NCI-H1048 (cell line): Measurements from ENCODE around the gene TAS1R2.
"Not testable (repeated sequence)": the region's sequence is repeated elsewhere in the genome, so short reads cannot be mapped to it uniquely, and the experiment has no call there.

Experiments used
- DNase-seq: peaks from one replicate; lab custom pipeline; 2025; lab: John Stamatoyannopoulos, UW

TAS1R2 gene

GRCh38 chr1:18859560-18859959 is at the start of gene TAS1R2:
TAS1R2 (minus strand) TSS chr1:18859660; CDS start chr1:18859660, 0 bp downstream.
- DNase-seq = no peak

GRCh38 chr1:18907917-18908845 is 48.7 kb upstream of the TAS1R2 start:
- DNase-seq = no peak

- no peak for DNase-seq
Observed at GRCh38 chr1:18907021-18907916, 47.8 kb upstream of the TAS1R2 start.

- DNase-seq = no peak
Observed at GRCh38 chr1:18903291-18903756, 43.9 kb upstream of the TAS1R2 start.

- peak; percentile 83 for DNase-seq
Observed at GRCh38 chr1:18902523-18903290, 43.2 kb upstream of the TAS1R2 start, which contains the start of gene ALDH4A1. ALDH4A1 (minus strand) TSS chr1:18902555; CDS start chr1:18902523, 32 bp downstream.

GRCh38 chr1:18901952-18902522 is 42.6 kb upstream of the TAS1R2 start:
- DNase-seq = no peak

GRCh38 chr1:18901147-18901951 is 41.9 kb upstream of the TAS1R2 start:
- DNase-seq = no peak

- no peak for DNase-seq
Observed at GRCh38 chr1:18900303-18900841, 40.9 kb upstream of the TAS1R2 start.

GRCh38 chr1:18899363-18900049 is 40.0 kb upstream of the TAS1R2 start:
- no peak for DNase-seq

- no peak for DNase-seq
Observed at GRCh38 chr1:18898567-18898966, 39.1 kb upstream of the TAS1R2 start.

GRCh38 chr1:18895317-18895716 is 35.9 kb upstream of the TAS1R2 start:
- no peak for DNase-seq

GRCh38 chr1:18893120-18893519 is 33.7 kb upstream of the TAS1R2 start:
- no peak for DNase-seq

- not testable (repeated sequence) for DNase-seq
Observed at GRCh38 chr1:18891858-18892257, 32.4 kb upstream of the TAS1R2 start.

GRCh38 chr1:18891426-18891780 is 31.9 kb upstream of the TAS1R2 start:
- no peak for DNase-seq

- DNase-seq = no peak
Observed at GRCh38 chr1:18890706-18891425, 31.4 kb upstream of the TAS1R2 start.

- DNase-seq = no peak
Observed at GRCh38 chr1:18886003-18886335, 26.5 kb upstream of the TAS1R2 start.

GRCh38 chr1:18885311-18886002 is 26.0 kb upstream of the TAS1R2 start:
- DNase-seq = no peak

- no peak for DNase-seq
Observed at GRCh38 chr1:18884727-18885126, 25.3 kb upstream of the TAS1R2 start.

GRCh38 chr1:18884419-18884717 is 24.9 kb upstream of the TAS1R2 start:
- DNase-seq = no peak
